SK-N-MC (cell line): ENCODE measurements around the gene CLEC17A.

Source experiments
- EZH2 ChIP-seq: fragments of 200-600 bp; sonication (generic); IDR thresholded peaks from one replicate; pipeline ENCODE4 v1.6.1; 2017; ENCODE audit warnings: antibody characterized with exemption
- FOXP2 ChIP-seq: optimal IDR thresholded peaks from 2 replicates; pipeline ENCODE3; 2011; ENCODE audit warnings: mild to moderate bottlenecking, moderate library complexity; ENCODE audit not compliant: insufficient read depth; ENCODE audit errors: extremely low read length, control extremely low read depth
- POLR2AphosphoS5 ChIP-seq: IDR thresholded peaks from 2 replicates; pipeline ENCODE4 v1.6.1; 2012; ENCODE audit warnings: mild to moderate bottlenecking, low read depth, low read length, borderline replicate concordance

- TF ChIP-seq POLR2AphosphoS5: peak; percentile 80
- no peak for TF ChIP-seq EZH2
- peak; percentile 22 for TF ChIP-seq FOXP2
Measured at GRCh38 chr19:14571695-14572490, 11.0 kb upstream of the CLEC17A start, which contains the start of gene NDUFB7.
